DND-41 (cell line): ENCODE measurements around the gene SCN2A.
"Not testable (repeated sequence)": the region's sequence is repeated elsewhere in the genome, so short reads cannot be mapped to it uniquely, and the experiment has no call there.

ENCODE experiments used
- ATAC-seq: fragments of 200-7000 bp; cut with Tn5 transposase; 3 replicates; pipeline ENCODE4 v1.9.1; 2021; ENCODE audit warnings: low read depth; ENCODE audit not compliant: insufficient read depth
- DNase-seq: peaks from one replicate; pipeline ENCODE4 v3.0.0-alpha.2; 2020
- H2AFZ ChIP-seq: 2 replicates; pipeline ENCODE4 v1.6.0; 2012; ENCODE audit warnings: low read depth, low read length
- H3K27ac ChIP-seq: 2 replicates; pipeline ENCODE4 v1.5.1; 2012; ENCODE audit warnings: low read length, inconsistent platforms
- H3K27me3 ChIP-seq: fragments of 200-600 bp; sonication (generic); 2 replicates; pipeline ENCODE4 v1.6.0; 2012; ENCODE audit warnings: low read length, mild to moderate bottlenecking, inconsistent platforms; ENCODE audit not compliant: insufficient read depth, poor library complexity
- H3K36me3 ChIP-seq: 2 replicates; pipeline ENCODE4 v1.5.1; 2012; ENCODE audit warnings: low read length, inconsistent platforms; ENCODE audit not compliant: insufficient read depth
- H3K4me1 ChIP-seq: 2 replicates; pipeline ENCODE4 v1.5.1; 2012; ENCODE audit warnings: mild to moderate bottlenecking, low read length; ENCODE audit not compliant: insufficient read depth
- H3K4me2 ChIP-seq: 2 replicates; pipeline ENCODE4 v1.6.0; 2012; ENCODE audit warnings: mild to moderate bottlenecking, moderate library complexity, low read length, inconsistent platforms; ENCODE audit not compliant: insufficient read depth
- H3K4me3 ChIP-seq, 2 experiments: fragments of 200-600 bp in 1 of 2; shearing (Covaris generic) in 1 of 2; 2 replicates each; pipeline ENCODE4 v1.5.1; 2012 to 2016; ENCODE audit warnings: inconsistent platforms in 2 of 2, low read length in 2 of 2, mild to moderate bottlenecking in 2 of 2, low read depth in 1 of 2, moderate library complexity in 1 of 2
- H3K79me2 ChIP-seq: 2 replicates; pipeline ENCODE4 v1.6.0; 2012; ENCODE audit warnings: low read length, inconsistent platforms; ENCODE audit not compliant: insufficient read depth
- H3K9ac ChIP-seq: 2 replicates; pipeline ENCODE4 v1.6.0; 2012; ENCODE audit warnings: low read depth, mild to moderate bottlenecking, inconsistent platforms, low read length, moderate library complexity
- H3K9me3 ChIP-seq: 2 replicates; pipeline ENCODE4 v1.5.1; 2012; ENCODE audit warnings: low read length, moderate library complexity, mild to moderate bottlenecking, inconsistent platforms; ENCODE audit not compliant: insufficient read depth, severe bottlenecking
- H4K20me1 ChIP-seq: 2 replicates; pipeline ENCODE4 v1.6.0; 2012; ENCODE audit warnings: low read length; ENCODE audit not compliant: insufficient read depth
- EZH2 ChIP-seq: IDR thresholded peaks from 3 replicates; pipeline ENCODE4 v1.6.1; 2012; ENCODE audit warnings: borderline replicate concordance, low read depth, mild to moderate bottlenecking, moderate library complexity, low read length, inconsistent platforms; ENCODE audit not compliant: severe bottlenecking
- TF ChIP-seq, protein P1 (sequence below): IDR thresholded peaks from 2 replicates; pipeline ENCODE4 v1.5.1; 2012; ENCODE audit warnings: borderline replicate concordance, low read length, moderate library complexity, mild to moderate bottlenecking; ENCODE audit not compliant: poor library complexity, severe bottlenecking; ENCODE audit errors: extremely low read depth

The SCN2A gene

DNA sequence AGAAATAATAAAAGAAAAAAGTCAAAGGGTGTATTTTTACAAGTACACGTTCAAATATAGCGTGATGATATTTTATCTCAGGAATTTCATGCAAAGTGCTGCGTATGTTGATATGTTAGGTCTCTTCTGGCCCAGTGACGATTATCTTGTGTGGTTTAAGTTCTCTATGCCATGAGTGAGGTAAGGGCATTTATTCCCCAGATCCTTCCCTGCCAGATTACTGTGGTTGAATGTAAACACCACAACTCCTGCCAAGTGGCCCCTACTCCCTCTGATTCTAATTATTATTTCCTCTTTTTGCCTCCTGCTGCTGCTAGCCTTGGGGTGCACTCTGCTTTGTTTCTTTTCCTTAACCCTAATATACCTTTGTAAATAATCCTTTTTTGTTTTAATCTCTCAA, 12.2 kb downstream of the SCN2A start:
- no peak; the same call in 2 of the 3 replicates for ATAC-seq
- H2AFZ ChIP-seq: no peak overlapping the region
- no peaks in the 10 kb centered on the region for H3K79me2 ChIP-seq
- H3K36me3 ChIP-seq: no peaks in the 10 kb centered on the region
- H3K27me3 ChIP-seq: no peaks in the 10 kb centered on the region
- H3K9me3 ChIP-seq: no peaks in the 10 kb centered on the region
- no peaks in the 10 kb centered on the region for H3K4me1 ChIP-seq
- H4K20me1 ChIP-seq: no peaks in the 10 kb centered on the region
- H3K27ac ChIP-seq: no peak overlapping the region
- H3K4me3 ChIP-seq: no peak overlapping the region
- TF ChIP-seq, protein P1, sequence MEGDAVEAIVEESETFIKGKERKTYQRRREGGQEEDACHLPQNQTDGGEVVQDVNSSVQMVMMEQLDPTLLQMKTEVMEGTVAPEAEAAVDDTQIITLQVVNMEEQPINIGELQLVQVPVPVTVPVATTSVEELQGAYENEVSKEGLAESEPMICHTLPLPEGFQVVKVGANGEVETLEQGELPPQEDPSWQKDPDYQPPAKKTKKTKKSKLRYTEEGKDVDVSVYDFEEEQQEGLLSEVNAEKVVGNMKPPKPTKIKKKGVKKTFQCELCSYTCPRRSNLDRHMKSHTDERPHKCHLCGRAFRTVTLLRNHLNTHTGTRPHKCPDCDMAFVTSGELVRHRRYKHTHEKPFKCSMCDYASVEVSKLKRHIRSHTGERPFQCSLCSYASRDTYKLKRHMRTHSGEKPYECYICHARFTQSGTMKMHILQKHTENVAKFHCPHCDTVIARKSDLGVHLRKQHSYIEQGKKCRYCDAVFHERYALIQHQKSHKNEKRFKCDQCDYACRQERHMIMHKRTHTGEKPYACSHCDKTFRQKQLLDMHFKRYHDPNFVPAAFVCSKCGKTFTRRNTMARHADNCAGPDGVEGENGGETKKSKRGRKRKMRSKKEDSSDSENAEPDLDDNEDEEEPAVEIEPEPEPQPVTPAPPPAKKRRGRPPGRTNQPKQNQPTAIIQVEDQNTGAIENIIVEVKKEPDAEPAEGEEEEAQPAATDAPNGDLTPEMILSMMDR: no peak
- TF ChIP-seq EZH2: no peak
- DNase-seq: no peak
- H3K4me2 ChIP-seq: no peak overlapping the region
- H3K9ac ChIP-seq: no peak overlapping the region

- Histone ChIP-seq H3K4me2 (no peak overlapping the region), H3K9me3 (no peaks in the 10 kb centered on the region), H3K27me3 (no peaks in the 10 kb centered on the region), H4K20me1 (no peaks in the 10 kb centered on the region), H3K4me3 (no peak overlapping the region), H3K4me1 (no peaks in the 10 kb centered on the region), H3K27ac (no peak overlapping the region), H3K36me3 (no peaks in the 10 kb centered on the region), H3K79me2 (no peaks in the 10 kb centered on the region), H3K9ac (no peak overlapping the region), H2AFZ (no peak overlapping the region)
- ATAC-seq (no peak), DNase-seq (no peak)
- TF ChIP-seq EZH2: no peak
- TF ChIP-seq, protein P1: no peak
Measured at GRCh38 chr2:165253178-165253577, 14.0 kb downstream of the SCN2A start.

DNA sequence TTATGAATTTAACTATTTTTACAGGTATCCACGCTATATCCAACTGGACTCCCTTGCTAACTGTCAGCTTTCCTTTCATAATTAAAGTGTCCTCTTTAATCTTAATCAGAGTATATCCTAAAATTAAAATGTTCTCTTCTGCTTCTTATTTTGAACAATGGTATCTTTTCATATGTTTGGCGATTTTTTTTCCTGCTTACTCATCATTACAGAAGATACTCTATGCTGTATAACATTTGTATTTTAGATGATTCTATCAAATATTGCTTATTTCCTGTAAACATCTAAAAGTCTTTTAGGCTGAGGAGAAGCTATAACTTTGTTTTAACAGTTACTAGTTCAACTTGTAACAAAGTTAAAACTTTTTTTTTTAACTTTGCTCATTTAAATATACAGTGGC, 17.4 kb downstream of the SCN2A start:
- no peak for ATAC-seq
- Histone ChIP-seq H4K20me1 (no peaks in the 10 kb centered on the region), H3K79me2 (no peaks in the 10 kb centered on the region), H3K9me3 (no peaks in the 10 kb centered on the region), H3K27ac (no peak overlapping the region), H2AFZ (no peak overlapping the region), H3K4me3 (no peak overlapping the region), H3K36me3 (no peaks in the 10 kb centered on the region), H3K4me1 (no peaks in the 10 kb centered on the region), H3K27me3 (no peaks in the 10 kb centered on the region), H3K4me2 (no peak overlapping the region), H3K9ac (no peak overlapping the region)
- no peak for DNase-seq
- TF ChIP-seq, protein P1: no peak
- no peak for TF ChIP-seq EZH2

GRCh38 chr2:165260347-165260746, 21.1 kb downstream of the SCN2A start:
- H2AFZ ChIP-seq, H3K79me2 ChIP-seq, H3K4me1 ChIP-seq, H3K27me3 ChIP-seq, DNase-seq, H3K4me2 ChIP-seq, H4K20me1 ChIP-seq, H3K9me3 ChIP-seq, H3K36me3 ChIP-seq, H3K9ac ChIP-seq, ATAC-seq, H3K27ac ChIP-seq, H3K4me3 ChIP-seq: not testable (repeated sequence)
